ENCODE measurements around the gene NFIC.

Gene NFIC

GRCh38 chr19:3378352-3379150 is 12.2 kb downstream of the NFIC start:
- Histone ChIP-seq H4K20me1 (ENCODE audit: insufficient read depth, low read length) (peaks cover 51% of the 10 kb centered on the region), H3K4me1 (ENCODE audit: insufficient read depth, low read length) (no peaks in the 10 kb centered on the region), H3K27ac (ENCODE audit: low read length) (no peak overlapping the region), H3K4me3 (ENCODE audit: low read depth in 1 of 2, low read length in 2 of 2) (no peak overlapping the region), H3K9ac (ENCODE audit: low read depth, low read length) (no peak overlapping the region), H3K27me3 (ENCODE audit: insufficient read depth, low read length, poor library complexity) (no peaks in the 10 kb centered on the region), H2AFZ (ENCODE audit: low read depth, low read length) (no peak overlapping the region), H3K79me2 (ENCODE audit: insufficient read depth, low read length) (peaks cover 77% of the 10 kb centered on the region), H3K36me3 (ENCODE audit: insufficient read depth, low read length) (peaks cover 22% of the 10 kb centered on the region), H3K9me3 (ENCODE audit: insufficient read depth, low read length, severe bottlenecking) (no peaks in the 10 kb centered on the region), H3K4me2 (ENCODE audit: insufficient read depth, low read length) (no peak overlapping the region)
- DNase-seq (no peak), ATAC-seq (ENCODE audit: insufficient read depth, low read depth) (no peak)
- TF ChIP-seq EZH2 (IDR thresholded peaks at IDR 0.05; ENCODE audit: borderline replicate concordance, low read depth, low read length, severe bottlenecking): no peak
- TF ChIP-seq CTCF (IDR thresholded peaks at IDR 0.05; ENCODE audit: borderline replicate concordance, extremely low read depth, low read length, poor library complexity, severe bottlenecking): no peak

DNA sequence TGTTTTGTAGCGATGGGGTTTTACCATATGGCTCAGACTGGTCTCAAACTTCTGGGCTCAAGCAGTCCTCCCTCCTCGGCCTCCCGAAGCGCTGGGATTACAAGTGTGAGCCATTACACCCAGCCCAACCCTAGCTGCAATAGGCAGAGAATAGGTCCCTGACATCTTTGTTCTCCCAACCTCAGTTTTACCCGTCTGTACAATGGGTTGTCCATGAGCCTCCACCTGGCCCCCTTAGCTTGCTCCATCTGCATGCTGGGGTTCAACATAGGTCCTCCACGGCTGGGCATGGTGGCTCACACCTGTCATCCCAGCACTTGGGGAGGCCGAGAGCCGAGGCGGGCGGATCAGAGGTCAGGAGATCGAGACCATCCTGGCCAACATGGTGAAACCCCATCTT is 14.4 kb downstream of the NFIC start:
- Histone ChIP-seq H3K4me1 (ENCODE audit: insufficient read depth, low read length) (no peaks in the 10 kb centered on the region), H3K27me3 (ENCODE audit: insufficient read depth, low read length, poor library complexity) (no peaks in the 10 kb centered on the region), H3K9me3 (ENCODE audit: insufficient read depth, low read length, severe bottlenecking) (no peaks in the 10 kb centered on the region), H3K4me2 (ENCODE audit: insufficient read depth, low read length) (no peak overlapping the region), H4K20me1 (ENCODE audit: insufficient read depth, low read length) (peaks cover 39% of the 10 kb centered on the region), H3K36me3 (ENCODE audit: insufficient read depth, low read length) (peaks cover 28% of the 10 kb centered on the region), H3K79me2 (ENCODE audit: insufficient read depth, low read length) (peaks cover 74% of the 10 kb centered on the region), H2AFZ (ENCODE audit: low read depth, low read length) (no peak overlapping the region), H3K27ac (ENCODE audit: low read length) (no peak overlapping the region), H3K9ac (ENCODE audit: low read depth, low read length) (no peak overlapping the region), H3K4me3 (ENCODE audit: low read depth in 1 of 2, low read length in 2 of 2) (no peak overlapping the region)
- no peak for TF ChIP-seq EZH2 (IDR thresholded peaks at IDR 0.05; ENCODE audit: borderline replicate concordance, low read depth, low read length, severe bottlenecking)
- no peak for TF ChIP-seq CTCF (IDR thresholded peaks at IDR 0.05; ENCODE audit: borderline replicate concordance, extremely low read depth, low read length, poor library complexity, severe bottlenecking)
- DNase-seq (no peak), ATAC-seq (ENCODE audit: insufficient read depth, low read depth) (no peak)

DNA sequence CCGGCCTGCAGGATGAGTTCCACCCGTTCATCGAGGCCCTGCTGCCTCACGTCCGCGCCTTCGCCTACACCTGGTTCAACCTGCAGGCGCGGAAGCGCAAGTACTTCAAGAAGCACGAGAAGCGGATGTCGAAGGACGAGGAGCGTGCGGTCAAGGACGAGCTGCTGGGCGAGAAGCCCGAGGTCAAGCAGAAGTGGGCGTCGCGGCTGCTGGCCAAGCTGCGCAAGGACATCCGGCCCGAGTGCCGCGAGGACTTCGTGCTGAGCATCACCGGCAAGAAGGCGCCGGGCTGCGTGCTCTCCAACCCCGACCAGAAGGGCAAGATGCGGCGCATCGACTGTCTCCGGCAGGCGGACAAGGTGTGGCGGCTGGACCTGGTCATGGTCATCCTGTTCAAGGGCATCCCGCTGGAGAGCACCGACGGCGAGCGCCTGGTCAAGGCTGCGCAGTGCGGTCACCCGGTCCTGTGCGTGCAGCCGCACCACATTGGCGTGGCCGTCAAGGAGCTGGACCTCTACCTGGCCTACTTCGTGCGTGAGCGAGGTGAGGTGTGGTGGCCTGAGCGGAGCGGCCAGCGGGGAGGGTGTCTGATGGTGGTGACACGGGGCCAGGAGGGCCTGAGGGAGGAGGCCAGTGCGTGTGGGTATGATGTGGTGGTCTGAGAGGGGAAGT is 15.5 kb downstream of the NFIC start:
- Histone ChIP-seq H2AFZ (ENCODE audit: low read depth, low read length) (no peak overlapping the region), H4K20me1 (ENCODE audit: insufficient read depth, low read length) (peaks cover 45% of the 10 kb centered on the region), H3K4me3 (ENCODE audit: low read depth in 1 of 2, low read length in 2 of 2) (no peak overlapping the region), H3K36me3 (ENCODE audit: insufficient read depth, low read length) (peaks cover 33% of the 10 kb centered on the region), H3K9ac (ENCODE audit: low read depth, low read length) (no peak overlapping the region), H3K27ac (ENCODE audit: low read length) (no peak overlapping the region), H3K79me2 (ENCODE audit: insufficient read depth, low read length) (peaks cover 80% of the 10 kb centered on the region), H3K4me2 (ENCODE audit: insufficient read depth, low read length) (no peak overlapping the region), H3K27me3 (ENCODE audit: insufficient read depth, low read length, poor library complexity) (no peaks in the 10 kb centered on the region), H3K4me1 (ENCODE audit: insufficient read depth, low read length) (no peaks in the 10 kb centered on the region), H3K9me3 (ENCODE audit: insufficient read depth, low read length, severe bottlenecking) (no peaks in the 10 kb centered on the region)
- no peak for TF ChIP-seq CTCF (IDR thresholded peaks at IDR 0.05; ENCODE audit: borderline replicate concordance, extremely low read depth, low read length, poor library complexity, severe bottlenecking)
- TF ChIP-seq EZH2 (IDR thresholded peaks at IDR 0.05; ENCODE audit: borderline replicate concordance, low read depth, low read length, severe bottlenecking): no peak
- ATAC-seq (ENCODE audit: insufficient read depth, low read depth): no peak
- DNase-seq: no peak

Measured in DND-41 (cell line).